ENCODE results near the gene EEFSEC. TPM values are rescaled to one million over a fixed set of nuclear protein-coding genes. Genes with fewer than 3 reads are reported as not detected.

The EEFSEC gene
- total and polyA plus RNA-seq, 5 donors from 2014 or later, result 16.9 to 21.9 (median 18.5) TPM

DNA sequence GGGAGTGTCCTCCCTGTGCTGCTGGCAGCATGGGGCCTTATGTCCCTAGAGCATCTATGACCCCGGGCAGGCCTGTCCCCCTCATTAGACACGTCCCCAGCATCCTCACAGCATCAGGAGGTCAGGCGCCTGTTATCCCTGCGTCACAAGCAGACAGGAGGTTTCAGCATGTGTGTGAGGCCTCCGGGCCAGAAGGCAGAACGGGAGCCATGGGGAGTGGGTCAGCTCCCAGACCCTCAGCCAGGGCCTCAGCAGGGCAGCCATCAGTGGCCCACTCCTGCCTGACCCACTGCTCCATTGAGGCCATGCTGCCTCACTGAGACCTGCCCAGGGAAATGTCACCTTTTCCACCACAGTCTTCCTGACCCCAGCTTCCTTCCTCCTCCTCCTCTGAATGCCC, 241.8 kb downstream of the EEFSEC start:
- Mint-ChIP-seq H3K4me1 (peaks cover 0 to 2% (median 0%) of the 10 kb centered on the region in 4 donors), H3K4me3 (no peak overlapping the region), H3K9me3 (no peaks in the 10 kb centered on the region), H3K27ac (peak overlapping the region in 1 of 3 donors; percentile 26), H3K36me3 (peaks cover 5% of the 10 kb centered on the region), H3K27me3 (no peaks in the 10 kb centered on the region)
- Histone ChIP-seq H3K27ac (ENCODE audit: insufficient read depth, low read length, poor library complexity, severe bottlenecking) (no peak overlapping the region), H3K4me3 (ENCODE audit: low read depth, low read length) (no peak overlapping the region), H3K27me3 (ENCODE audit: control insufficient read depth, insufficient read depth, low read length) (no peaks in the 10 kb centered on the region), H3K9me3 (ENCODE audit: control insufficient read depth in 2 of 2, low read length in 2 of 2) (no peaks in the 10 kb centered on the region), H3K4me1 (ENCODE audit: control insufficient read depth, insufficient read depth, low read length, poor library complexity, severe bottlenecking) (no peaks in the 10 kb centered on the region), H3K36me3 (ENCODE audit: control insufficient read depth, insufficient read depth, low read length) (no peaks in the 10 kb centered on the region)
- ATAC-seq (ENCODE audit: low read depth in 2 of 2) (no peak), DNase-seq (no peak)

DNA sequence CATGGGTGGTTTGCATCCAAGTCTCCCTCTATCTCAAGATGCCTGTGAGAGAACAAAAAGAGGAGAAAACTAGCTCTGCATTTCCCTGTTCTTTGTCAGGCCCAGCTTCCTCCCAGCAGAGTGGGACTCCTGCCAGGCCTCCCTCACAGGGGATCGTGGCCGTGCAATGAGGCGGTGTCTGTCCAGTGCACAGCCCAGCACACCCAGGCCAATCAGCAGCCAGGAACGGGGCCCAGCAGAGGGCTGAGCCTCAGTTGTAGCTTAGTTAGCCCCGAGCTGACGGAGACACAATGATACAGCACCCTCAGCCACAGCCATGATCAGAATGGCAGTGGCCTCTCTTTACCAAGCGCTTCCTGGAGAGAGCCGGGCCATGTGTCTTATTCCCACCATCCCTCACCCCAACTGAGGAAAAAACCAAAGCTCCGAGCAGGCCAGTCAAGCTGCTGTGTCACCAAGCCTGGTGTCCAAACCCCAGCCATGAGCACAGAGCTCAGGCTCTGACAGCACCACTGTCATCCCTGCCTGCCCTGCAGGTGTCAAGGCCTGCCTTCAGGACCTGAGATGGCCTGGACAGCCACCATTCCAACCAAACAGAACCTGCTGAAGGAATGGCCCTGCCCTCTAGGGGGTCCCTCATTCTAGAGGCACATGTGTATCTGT, 242.3 kb downstream of the EEFSEC start:
- no peaks in the 10 kb centered on the region for H3K27me3 Mint-ChIP-seq
- Histone ChIP-seq H3K4me3 (ENCODE audit: low read depth, low read length) (no peak overlapping the region), H3K27me3 (ENCODE audit: control insufficient read depth, insufficient read depth, low read length) (no peaks in the 10 kb centered on the region), H3K4me1 (ENCODE audit: control insufficient read depth, insufficient read depth, low read length, poor library complexity, severe bottlenecking) (no peaks in the 10 kb centered on the region), H3K27ac (ENCODE audit: insufficient read depth, low read length, poor library complexity, severe bottlenecking) (no peak overlapping the region), H3K36me3 (ENCODE audit: control insufficient read depth, insufficient read depth, low read length) (no peaks in the 10 kb centered on the region), H3K9me3 (ENCODE audit: control insufficient read depth in 2 of 2, low read length in 2 of 2) (no peaks in the 10 kb centered on the region)
- ATAC-seq (ENCODE audit: low read depth in 2 of 2) (no peak), DNase-seq (no peak)
- peaks cover 5% of the 10 kb centered on the region for H3K36me3 Mint-ChIP-seq
- no peaks in the 10 kb centered on the region for H3K9me3 Mint-ChIP-seq
- no peaks in the 10 kb centered on the region for H3K4me1 Mint-ChIP-seq
- H3K4me3 Mint-ChIP-seq, result no peak overlapping the region
- peak overlapping the region in 1 of 3 donors; percentile 26 for H3K27ac Mint-ChIP-seq

DNA sequence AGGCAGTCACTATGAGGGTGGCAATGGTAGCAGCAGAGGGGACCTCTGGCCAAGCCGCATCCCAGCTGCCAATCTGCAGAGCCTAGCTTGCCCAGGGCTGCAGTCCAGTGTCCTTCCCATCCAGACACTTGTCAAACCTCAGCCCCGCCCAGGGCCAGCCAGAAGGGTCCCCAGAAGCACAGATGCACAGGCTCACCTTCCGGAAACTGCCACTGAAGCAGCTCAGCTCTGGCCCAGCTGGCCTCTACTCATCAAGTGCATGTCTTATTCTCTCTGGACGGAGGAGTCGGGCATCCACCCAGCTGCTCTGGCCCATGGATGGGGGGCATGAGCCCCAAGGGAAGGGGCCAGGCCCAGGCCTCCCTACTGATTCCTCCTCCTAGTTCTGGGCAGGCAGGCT, 244.2 kb downstream of the EEFSEC start:
- Mint-ChIP-seq H3K4me1 (no peaks in the 10 kb centered on the region), H3K27ac (no peak overlapping the region), H3K4me3 (no peak overlapping the region), H3K36me3 (no peaks in the 10 kb centered on the region), H3K9me3 (no peaks in the 10 kb centered on the region), H3K27me3 (no peaks in the 10 kb centered on the region)
- H3K27ac ChIP-seq (ENCODE audit: insufficient read depth, low read length, poor library complexity, severe bottlenecking), result no peak overlapping the region
- H3K36me3 ChIP-seq (ENCODE audit: control insufficient read depth, insufficient read depth, low read length), result no peaks in the 10 kb centered on the region
- DNase-seq (no peak), ATAC-seq (ENCODE audit: low read depth in 2 of 2) (no peak)
- no peak overlapping the region for H3K4me3 ChIP-seq (ENCODE audit: low read depth, low read length)
- H3K27me3 ChIP-seq (ENCODE audit: control insufficient read depth, insufficient read depth, low read length), result no peaks in the 10 kb centered on the region
- no peaks in the 10 kb centered on the region for H3K9me3 ChIP-seq (ENCODE audit: control insufficient read depth in 2 of 2, low read length in 2 of 2)
- no peaks in the 10 kb centered on the region for H3K4me1 ChIP-seq (ENCODE audit: control insufficient read depth, insufficient read depth, low read length, poor library complexity, severe bottlenecking)

DNA sequence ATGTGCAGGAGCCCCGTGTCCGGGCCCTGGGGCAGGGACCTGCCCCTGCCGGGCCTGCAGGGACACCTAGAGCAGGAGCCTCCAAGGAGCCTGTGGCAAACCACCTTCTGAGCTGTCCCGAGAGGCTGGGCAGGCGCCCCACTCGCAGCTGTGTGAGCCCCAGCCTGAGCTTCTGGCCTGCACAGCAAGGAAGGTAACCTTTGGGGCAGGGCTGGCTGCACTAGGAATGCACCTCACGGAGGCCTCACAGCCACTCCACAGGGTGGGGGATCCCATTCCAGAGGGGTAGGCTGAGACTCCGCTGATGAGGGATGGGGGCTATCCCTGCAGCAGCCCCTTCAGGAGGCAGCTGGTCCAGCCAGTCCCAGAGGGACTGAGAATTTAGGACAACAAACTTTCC, 245.3 kb downstream of the EEFSEC start:
- H3K9me3 ChIP-seq (ENCODE audit: control insufficient read depth in 2 of 2, low read length in 2 of 2), result no peaks in the 10 kb centered on the region
- no peak overlapping the region for H3K4me3 ChIP-seq (ENCODE audit: low read depth, low read length)
- Mint-ChIP-seq H3K4me1 (no peaks in the 10 kb centered on the region), H3K36me3 (no peaks in the 10 kb centered on the region), H3K9me3 (no peaks in the 10 kb centered on the region), H3K27me3 (no peaks in the 10 kb centered on the region), H3K4me3 (no peak overlapping the region), H3K27ac (no peak overlapping the region)
- no peak overlapping the region for H3K27ac ChIP-seq (ENCODE audit: insufficient read depth, low read length, poor library complexity, severe bottlenecking)
- H3K4me1 ChIP-seq (ENCODE audit: control insufficient read depth, insufficient read depth, low read length, poor library complexity, severe bottlenecking), result no peaks in the 10 kb centered on the region
- H3K36me3 ChIP-seq (ENCODE audit: control insufficient read depth, insufficient read depth, low read length), result no peaks in the 10 kb centered on the region
- DNase-seq (no peak), ATAC-seq (ENCODE audit: low read depth in 2 of 2) (no peak)
- H3K27me3 ChIP-seq (ENCODE audit: control insufficient read depth, insufficient read depth, low read length), result no peaks in the 10 kb centered on the region

DNA sequence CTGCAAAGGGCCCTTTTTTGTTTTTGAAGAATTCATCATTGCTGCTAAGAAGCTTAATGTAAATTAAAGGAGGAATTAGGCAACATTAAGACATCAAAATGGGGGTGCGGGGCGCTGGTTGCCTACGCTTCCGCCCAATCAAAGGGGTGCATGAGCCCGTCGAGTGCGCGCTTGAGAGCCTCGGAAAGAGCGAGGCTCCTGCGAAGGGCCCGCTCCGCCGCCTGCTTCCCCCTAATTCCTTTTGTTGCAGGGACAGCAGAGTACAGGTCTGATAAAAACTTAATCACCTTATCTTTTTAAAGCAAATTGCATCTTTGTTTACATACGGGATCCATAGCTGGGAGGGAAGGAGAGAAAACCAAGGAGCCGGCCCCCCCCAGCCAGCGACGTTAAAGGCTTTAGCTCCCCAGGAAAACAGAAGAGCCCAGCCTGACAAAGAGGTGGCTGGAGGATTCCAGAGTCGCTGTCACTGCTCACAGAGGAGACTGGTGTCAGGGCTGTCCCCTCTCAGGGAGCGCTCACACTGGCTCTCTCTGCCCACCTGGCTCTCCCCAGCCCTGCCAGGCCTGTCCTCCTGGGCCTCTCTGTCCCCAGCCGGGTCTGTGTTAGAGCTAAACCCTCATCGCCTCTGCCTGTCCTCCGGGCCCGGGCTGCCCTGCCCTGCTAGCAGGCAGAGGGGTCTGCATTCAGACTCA, 246.1 kb downstream of the EEFSEC start:
- DNase-seq (no peak), ATAC-seq (ENCODE audit: low read depth in 2 of 2) (no peak)
- Histone ChIP-seq H3K27me3 (ENCODE audit: control insufficient read depth, insufficient read depth, low read length) (no peaks in the 10 kb centered on the region), H3K36me3 (ENCODE audit: control insufficient read depth, insufficient read depth, low read length) (no peaks in the 10 kb centered on the region), H3K9me3 (ENCODE audit: control insufficient read depth in 2 of 2, low read length in 2 of 2) (no peaks in the 10 kb centered on the region), H3K4me1 (ENCODE audit: control insufficient read depth, insufficient read depth, low read length, poor library complexity, severe bottlenecking) (no peaks in the 10 kb centered on the region), H3K4me3 (ENCODE audit: low read depth, low read length) (no peak overlapping the region), H3K27ac (ENCODE audit: insufficient read depth, low read length, poor library complexity, severe bottlenecking) (no peak overlapping the region)
- Mint-ChIP-seq H3K4me3 (no peak overlapping the region), H3K4me1 (no peaks in the 10 kb centered on the region), H3K36me3 (no peaks in the 10 kb centered on the region), H3K9me3 (no peaks in the 10 kb centered on the region), H3K27me3 (no peaks in the 10 kb centered on the region), H3K27ac (no peak overlapping the region)

DNA sequence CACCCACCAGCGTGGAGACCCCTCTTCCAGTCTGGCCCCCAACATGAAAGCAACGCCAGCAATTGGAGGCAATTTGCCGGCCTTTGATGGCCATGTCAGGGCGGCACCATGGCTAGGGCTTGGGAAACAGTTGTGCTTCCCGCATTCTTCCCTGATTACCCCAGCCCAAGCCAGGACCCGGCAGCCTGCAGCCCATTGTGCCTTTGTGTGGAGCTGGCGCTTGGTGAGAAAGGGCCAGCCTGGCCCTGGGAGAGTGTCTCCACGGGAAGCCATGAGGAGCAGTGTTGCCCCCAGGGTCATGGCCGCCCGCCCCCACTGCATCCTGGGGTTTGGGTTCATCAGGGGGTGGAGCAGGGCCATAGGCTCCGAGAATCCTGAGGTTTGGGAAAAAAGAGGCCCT, 247.4 kb downstream of the EEFSEC start:
- no peaks in the 10 kb centered on the region for H3K27me3 Mint-ChIP-seq
- DNase-seq (no peak), ATAC-seq (ENCODE audit: low read depth in 2 of 2) (no peak)
- H3K4me1 ChIP-seq (ENCODE audit: control insufficient read depth, insufficient read depth, low read length, poor library complexity, severe bottlenecking), result no peaks in the 10 kb centered on the region
- no peak overlapping the region for H3K4me3 ChIP-seq (ENCODE audit: low read depth, low read length)
- H3K9me3 Mint-ChIP-seq, result no peaks in the 10 kb centered on the region
- no peak overlapping the region for H3K4me3 Mint-ChIP-seq
- H3K36me3 ChIP-seq (ENCODE audit: control insufficient read depth, insufficient read depth, low read length), result no peaks in the 10 kb centered on the region
- H3K4me1 Mint-ChIP-seq, result no peaks in the 10 kb centered on the region
- H3K9me3 ChIP-seq (ENCODE audit: control insufficient read depth in 2 of 2, low read length in 2 of 2), result no peaks in the 10 kb centered on the region
- no peaks in the 10 kb centered on the region for H3K27me3 ChIP-seq (ENCODE audit: control insufficient read depth, insufficient read depth, low read length)
- no peaks in the 10 kb centered on the region for H3K36me3 Mint-ChIP-seq
- H3K27ac Mint-ChIP-seq, result no peak overlapping the region
- no peak overlapping the region for H3K27ac ChIP-seq (ENCODE audit: insufficient read depth, low read length, poor library complexity, severe bottlenecking)

DNA sequence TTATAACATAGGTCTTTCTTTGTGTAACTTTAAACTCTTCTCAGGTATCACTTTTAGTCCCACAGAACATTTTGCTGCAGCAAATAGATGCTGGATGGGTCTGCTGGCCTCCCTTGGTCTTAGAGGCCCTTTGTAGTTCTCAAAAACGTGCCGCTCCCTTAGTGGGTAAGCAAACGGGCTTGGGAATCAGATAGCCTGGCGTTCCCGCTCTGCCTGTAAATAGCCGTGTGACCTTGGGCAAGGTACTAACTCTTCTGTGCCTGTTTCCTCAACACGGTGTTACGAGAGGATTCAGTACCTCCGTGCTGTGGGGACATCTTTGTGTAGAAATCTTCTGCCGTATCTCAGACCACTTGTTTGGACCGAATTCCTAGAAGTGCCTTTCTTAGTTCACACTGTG, 249.0 kb downstream of the EEFSEC start:
- no peak overlapping the region for H3K27ac Mint-ChIP-seq
- no peaks in the 10 kb centered on the region for H3K4me1 ChIP-seq (ENCODE audit: control insufficient read depth, insufficient read depth, low read length, poor library complexity, severe bottlenecking)

DNA sequence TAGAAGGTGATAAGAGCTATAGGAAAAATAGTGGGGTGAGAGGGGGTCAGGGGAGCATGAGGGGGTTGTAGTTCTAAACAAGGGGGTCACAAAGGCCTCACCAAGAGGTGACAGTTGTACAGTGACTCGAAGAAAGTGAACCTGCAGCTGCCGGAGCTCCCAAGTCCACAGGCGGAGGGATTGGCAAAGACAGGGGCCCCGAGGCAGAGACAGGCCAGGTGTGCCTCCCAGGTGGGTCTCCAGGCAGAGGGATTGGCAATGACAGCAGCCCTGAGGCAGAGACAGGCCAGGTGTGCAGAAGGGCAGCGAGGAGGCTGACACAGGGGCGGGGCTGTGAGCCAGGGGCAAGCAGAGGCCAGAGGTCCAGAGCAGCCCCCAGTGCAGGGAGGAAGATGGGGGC, 249.7 kb downstream of the EEFSEC start:
- H3K36me3 Mint-ChIP-seq, result no peaks in the 10 kb centered on the region
- Histone ChIP-seq H3K27me3 (ENCODE audit: control insufficient read depth, insufficient read depth, low read length) (no peaks in the 10 kb centered on the region), H3K4me1 (ENCODE audit: control insufficient read depth, insufficient read depth, low read length, poor library complexity, severe bottlenecking) (no peaks in the 10 kb centered on the region), H3K4me3 (ENCODE audit: low read depth, low read length) (no peak overlapping the region), H3K27ac (ENCODE audit: insufficient read depth, low read length, poor library complexity, severe bottlenecking) (no peak overlapping the region), H3K36me3 (ENCODE audit: control insufficient read depth, insufficient read depth, low read length) (no peaks in the 10 kb centered on the region), H3K9me3 (ENCODE audit: control insufficient read depth in 2 of 2, low read length in 2 of 2) (no peaks in the 10 kb centered on the region)
- H3K27ac Mint-ChIP-seq, result no peak overlapping the region
- DNase-seq (no peak), ATAC-seq (ENCODE audit: low read depth in 2 of 2) (no peak)
- no peak overlapping the region for H3K4me3 Mint-ChIP-seq
- H3K9me3 Mint-ChIP-seq, result no peaks in the 10 kb centered on the region
- no peaks in the 10 kb centered on the region for H3K27me3 Mint-ChIP-seq
- H3K4me1 Mint-ChIP-seq, result peaks cover 0 to 2% (median 0%) of the 10 kb centered on the region in 4 donors

More for the DNA sequence above, 249.0 kb downstream of the EEFSEC start:
- no peak overlapping the region for H3K4me3 ChIP-seq (ENCODE audit: low read depth, low read length)
- no peaks in the 10 kb centered on the region for H3K36me3 ChIP-seq (ENCODE audit: control insufficient read depth, insufficient read depth, low read length)
- no peak overlapping the region for H3K27ac ChIP-seq (ENCODE audit: insufficient read depth, low read length, poor library complexity, severe bottlenecking)
- DNase-seq, result no peak
- H3K4me1 Mint-ChIP-seq, result peaks cover 0 to 2% (median 0%) of the 10 kb centered on the region in 4 donors
- H3K36me3 Mint-ChIP-seq, result no peaks in the 10 kb centered on the region
- no peaks in the 10 kb centered on the region for H3K27me3 Mint-ChIP-seq
- no peaks in the 10 kb centered on the region for H3K9me3 Mint-ChIP-seq
- ATAC-seq (ENCODE audit: low read depth in 2 of 2), result no peak
- H3K9me3 ChIP-seq (ENCODE audit: control insufficient read depth in 2 of 2, low read length in 2 of 2), result no peaks in the 10 kb centered on the region
- H3K4me3 Mint-ChIP-seq, result no peak overlapping the region
- no peaks in the 10 kb centered on the region for H3K27me3 ChIP-seq (ENCODE audit: control insufficient read depth, insufficient read depth, low read length)
